Amygdala (tissue), 56 donors: Measurements from ENCODE around the gene RANBP9.

ENCODE experiments used
- DNase-seq, 56 donors: peaks; one replicate each; lab custom pipeline; 2025; lab: John Stamatoyannopoulos, UW

The RANBP9 gene

GRCh38 chr6:13574149-13574570 lies 137.5 kb downstream of the RANBP9 start:
- DNase-seq: peak in 54 of 56 donors; percentile 34 to 96 (median 83)

GRCh38 chr6:13573669-13574110 lies 137.9 kb downstream of the RANBP9 start:
- DNase-seq: peak in 16 of 56 donors; percentile 5 to 61 (median 34)

- no peak for DNase-seq
Observed at GRCh38 chr6:13572951-13573654, 138.5 kb downstream of the RANBP9 start.

- DNase-seq: no peak
Observed at GRCh38 chr6:13572240-13572639, 139.4 kb downstream of the RANBP9 start.
